H1 (cell line): ENCODE data around the gene TIMD4. TPM values are rescaled to one million over a fixed set of nuclear protein-coding genes. Genes with fewer than 3 reads are reported as not detected.

Source experiments
- CTCF ChIA-PET: fragments of 300-600 bp; sonication (Branson Sonifier 250); formaldehyde crosslinking; loops from one replicate; lab custom pipeline; 2021; ENCODE audit not compliant: partially characterized antibody; lab: Charles Lee
- POLR2A ChIA-PET: fragments of 300-600 bp; sonication (Branson Sonifier 250); formaldehyde crosslinking; loops from one replicate; lab custom pipeline; 2021; ENCODE audit warnings: inconsistent platforms; ENCODE audit not compliant: partially characterized antibody; lab: Charles Lee
- DNase-seq, 2 experiments: peaks; one replicate each; pipeline versions ENCODE4 v3.0.0 to v3.0.0-alpha.2; 2010 to 2022; ENCODE audit warnings: low spot score in 2 of 2, low read depth in 1 of 2, mixed read lengths in 1 of 2
- FAIRE-seq: peaks from 2 replicates; lab custom pipeline; 2011; peaks lifted over from hg19 to GRCh38; lab: Jason Lieb, UNC
- H2AFZ ChIP-seq: 2 replicates; pipeline ENCODE4 v1.8.1; 2012; ENCODE audit warnings: low read length, inconsistent platforms
- H2AK5ac ChIP-seq: 2 replicates; pipeline ENCODE4 v1.6.1; 2013; ENCODE audit warnings: low read depth, low read length
- H2BK120ac ChIP-seq: replicated peaks from 2 replicates; pipeline ENCODE3; 2013; ENCODE audit warnings: low read depth, low read length, inconsistent platforms
- H2BK12ac ChIP-seq: 2 replicates; pipeline ENCODE4 v1.6.1; 2013; ENCODE audit warnings: low read depth, low read length
- H2BK15ac ChIP-seq: 2 replicates; pipeline ENCODE4 v1.6.1; 2013; ENCODE audit warnings: low read length
- H2BK20ac ChIP-seq: 2 replicates; pipeline ENCODE4 v1.6.1; 2013; ENCODE audit warnings: low read length
- H2BK5ac ChIP-seq: 2 replicates; pipeline ENCODE4 v1.6.1; 2013; ENCODE audit warnings: low read depth, low read length
- H3K14ac ChIP-seq: 2 replicates; pipeline ENCODE4 v1.6.1; 2013; ENCODE audit warnings: inconsistent platforms; ENCODE audit not compliant: insufficient read length
- H3K18ac ChIP-seq: 2 replicates; pipeline ENCODE4 v1.6.1; 2013; ENCODE audit warnings: low read length; ENCODE audit errors: extremely low read depth
- H3K23ac ChIP-seq: 2 replicates; pipeline ENCODE4 v1.6.1; 2013; ENCODE audit warnings: inconsistent platforms; ENCODE audit not compliant: insufficient read length
- H3K23me2 ChIP-seq: 2 replicates; pipeline ENCODE4 v1.6.1; 2013; ENCODE audit warnings: low read depth, low read length
- H3K27ac ChIP-seq: 2 replicates; pipeline ENCODE4 v1.6.1; 2011; ENCODE audit warnings: low read depth, low read length, inconsistent platforms
- H3K27me3 ChIP-seq, 4 experiments: replicated peaks in 1 of 4; 1 replicate in 1 of 4; 2 replicates in 3 of 4; pipeline versions ENCODE4 v1.6.1 to v1.8.1; 2011 to 2013; ENCODE audit warnings: low read length in 3 of 4, mild to moderate bottlenecking in 3 of 4, inconsistent platforms in 2 of 4, mixed read lengths in 2 of 4, moderate library complexity in 1 of 4; ENCODE audit not compliant: control insufficient read depth in 3 of 4, insufficient read depth in 3 of 4; ENCODE audit errors: extremely low read depth in 1 of 4
- H3K36me3 ChIP-seq, 4 experiments: 2 replicates each; pipeline versions ENCODE4 v1.6.1 to v1.8.1; 2011 to 2013; ENCODE audit warnings: mild to moderate bottlenecking in 4 of 4, low read length in 3 of 4, moderate library complexity in 2 of 4, control low read depth in 1 of 4, inconsistent platforms in 1 of 4; ENCODE audit not compliant: insufficient read depth in 4 of 4, control insufficient read depth in 2 of 4
- H3K4ac ChIP-seq: replicated peaks from 2 replicates; pipeline ENCODE3; 2013; ENCODE audit warnings: low read length, low read depth, mixed read lengths, inconsistent platforms; ENCODE audit not compliant: insufficient read length
- H3K4me1 ChIP-seq, 4 experiments: replicated peaks in 1 of 4; 1 replicate in 1 of 4; 2 replicates in 3 of 4; pipeline versions ENCODE4 v1.6.1 to v1.8.1; 2011 to 2013; ENCODE audit warnings: low read length in 3 of 4, inconsistent platforms in 2 of 4, mixed read lengths in 1 of 4; ENCODE audit not compliant: insufficient read depth in 4 of 4, control insufficient read depth in 3 of 4
- H3K4me2 ChIP-seq, 2 experiments: 2 replicates each; pipeline versions ENCODE4 v1.6.1 to v1.8.1; 2011 to 2013; ENCODE audit warnings: low read depth in 2 of 2, low read length in 2 of 2, control low read depth in 1 of 2, inconsistent platforms in 1 of 2, mild to moderate bottlenecking in 1 of 2; ENCODE audit not compliant: insufficient read depth in 1 of 2
- H3K4me3 ChIP-seq, 4 experiments: fragments of 200-600, 300-600 bp in 1 of 4; sonication (generic), shearing (Covaris generic), sonication (Bioruptor Twin) in 1 of 4; 2 replicates each; pipeline versions ENCODE4 v1.5.1 to v1.8.1; 2011 to 2016; ENCODE audit warnings: low read length in 4 of 4, low read depth in 3 of 4, control low read depth in 2 of 4, inconsistent platforms in 2 of 4, mild to moderate bottlenecking in 2 of 4, mixed read lengths in 1 of 4, moderate library complexity in 1 of 4; ENCODE audit not compliant: insufficient read depth in 2 of 4; ENCODE audit errors: extremely low read depth in 1 of 4
- H3K56ac ChIP-seq: replicated peaks from 2 replicates; pipeline ENCODE3; 2013; ENCODE audit warnings: low read depth, mild to moderate bottlenecking, mixed read lengths, low read length, inconsistent platforms; ENCODE audit not compliant: insufficient read length
- H3K79me1 ChIP-seq: 2 replicates; pipeline ENCODE4 v1.6.1; 2013; ENCODE audit warnings: low read depth, low read length, control low read depth
- H3K79me2 ChIP-seq, 2 experiments: 2 replicates each; pipeline versions ENCODE4 v1.6.1 to v1.8.1; 2012 to 2013; ENCODE audit warnings: low read length in 2 of 2, mild to moderate bottlenecking in 2 of 2, inconsistent platforms in 1 of 2; ENCODE audit not compliant: insufficient read depth in 2 of 2, control insufficient read depth in 1 of 2
- H3K9ac ChIP-seq, 4 experiments: replicated peaks in 1 of 4; 1 replicate in 1 of 4; 2 replicates in 3 of 4; pipeline versions ENCODE4 v1.6.1 to v1.8.1; 2011 to 2013; ENCODE audit warnings: low read depth in 3 of 4, low read length in 3 of 4, control low read depth in 2 of 4, mild to moderate bottlenecking in 2 of 4, moderate library complexity in 2 of 4, inconsistent platforms in 1 of 4; ENCODE audit errors: extremely low read depth in 1 of 4
- H3K9me3 ChIP-seq, 2 experiments: 2 replicates each; pipeline versions ENCODE4 v1.6.1 to v1.8.1; 2012 to 2013; ENCODE audit warnings: mild to moderate bottlenecking in 2 of 2, moderate library complexity in 2 of 2, control low read depth in 1 of 2, inconsistent platforms in 1 of 2, low read depth in 1 of 2, low read length in 1 of 2, mixed read lengths in 1 of 2; ENCODE audit not compliant: insufficient read depth in 2 of 2
- H4K20me1 ChIP-seq, 2 experiments: replicated peaks in 1 of 2; 2 replicates each; pipeline versions ENCODE3 to v1.8.1; 2011 to 2013; ENCODE audit warnings: inconsistent platforms in 2 of 2, low read length in 2 of 2, mild to moderate bottlenecking in 1 of 2; ENCODE audit not compliant: insufficient read depth in 2 of 2, control insufficient read depth in 1 of 2
- H4K5ac ChIP-seq: 2 replicates; pipeline ENCODE4 v1.6.1; 2013; ENCODE audit warnings: low read length, low read depth, mixed read lengths, inconsistent platforms; ENCODE audit not compliant: insufficient read length
- H4K8ac ChIP-seq: 2 replicates; pipeline ENCODE4 v1.8.0; 2013; ENCODE audit warnings: mild to moderate bottlenecking, moderate library complexity, low read length, inconsistent platforms; ENCODE audit not compliant: insufficient read depth; ENCODE audit errors: extremely low read depth
- H4K91ac ChIP-seq: replicated peaks from 2 replicates; pipeline ENCODE3; 2013; ENCODE audit warnings: low read length, mixed read lengths, inconsistent platforms; ENCODE audit not compliant: insufficient read length
- CEBPB ChIP-seq: IDR thresholded peaks from 2 replicates; pipeline ENCODE4 v1.6.1; 2012; ENCODE audit warnings: low read depth, low read length
- KDM4A ChIP-seq: IDR thresholded peaks from one replicate; pipeline ENCODE4 v1.7.1; 2012; ENCODE audit warnings: low read depth, mild to moderate bottlenecking, moderate library complexity, low read length, inconsistent platforms; ENCODE audit not compliant: severe bottlenecking
- WGBS, 2 experiments: shearing (Covaris generic) in 1 of 2; methylation state at CpG; one replicate each; pipeline versions ENCODE4 v1.1.6 to v1.1.7; 2013 to 2015; ENCODE audit warnings: low lambda C conversion rate in 2 of 2, mixed read lengths in 2 of 2, inconsistent platforms in 1 of 2, low coverage in 1 of 2, missing lambda C conversion rate in 1 of 2; ENCODE audit not compliant: insufficient replicate concordance in 2 of 2, insufficient coverage in 1 of 2, insufficient read length in 1 of 2; ENCODE audit errors: extremely low coverage in 1 of 2, missing lambda C conversion rate in 1 of 2; 5-methylcytosine and 5-hydroxymethylcytosine counted together
- polyA plus RNA-seq, 7 experiments: library from polyadenylated mRNA; depleted of rRNA in 3 of 7; stranded (reverse) in 5 of 7; unstranded in 2 of 7; fragments of >200 nt in 5 of 7; fragments of 200-250 nt in 2 of 7; gene quantifications; 1 replicate in 5 of 7; 2 replicates in 1 of 7; 4 replicates in 1 of 7; pipeline versions ENCODE4 v1.2.1 to v1.2.3, GENCODE V29; 2011 to 2013; ENCODE audit warnings: missing spikeins in 2 of 7, mixed read lengths in 2 of 7
- total RNA-seq: library from RNA; stranded (reverse); fragmentation: NEBNext Ultra II Directional; extraction: Animal tissue kit (Norgen Biotek cat#: 25700); gene quantifications from 2 replicates; pipeline ENCODE4 v1.2.1, GENCODE V29; 2021

The TIMD4 gene
- total and polyA plus RNA-seq, 2 of the 8 experiments (the other 6 are each of a cell fraction or from before 2014, with no cell fraction given), result not detected

DNA sequence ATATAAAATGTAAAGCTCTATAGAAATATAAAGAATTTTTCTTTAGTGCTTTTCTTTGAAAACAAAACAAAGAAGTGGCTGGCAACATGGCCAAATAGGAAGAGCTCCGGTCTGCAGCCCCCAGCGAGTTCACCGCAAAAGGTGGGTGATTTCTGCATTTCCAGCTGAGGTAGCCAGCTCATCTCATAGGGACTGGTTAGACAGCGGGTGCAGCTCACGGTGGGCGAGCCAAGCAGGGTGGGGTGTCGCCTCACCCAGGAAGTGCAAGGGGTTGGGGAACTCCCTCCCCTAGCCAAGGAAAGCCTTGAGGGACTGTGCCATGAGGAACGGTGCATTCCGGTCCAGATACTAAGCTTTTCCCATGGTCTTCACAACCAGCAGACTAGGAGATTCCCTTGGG is 21.0 kb upstream of the TIMD4 start:
- Histone ChIP-seq H4K91ac (no peak overlapping the region), H3K4me1 (no peaks in the 10 kb centered on the region), H2BK12ac (no peak overlapping the region), H4K8ac (no peak overlapping the region), H3K79me2 (no peaks in the 10 kb centered on the region), H4K20me1 (no peaks in the 10 kb centered on the region), H2BK120ac (no peak overlapping the region), H3K56ac (no peak overlapping the region), H3K36me3 (no peaks in the 10 kb centered on the region), H3K4ac (no peak overlapping the region), H3K23ac (no peak overlapping the region), H2BK5ac (no peak overlapping the region), H4K5ac (no peak overlapping the region), H3K4me3 (no peak overlapping the region), H3K27ac (no peak overlapping the region), H3K23me2 (no peaks in the 10 kb centered on the region), H3K18ac (no peak overlapping the region), H2BK15ac (no peak overlapping the region), H3K9ac (no peak overlapping the region), H3K14ac (no peak overlapping the region), H3K4me2 (no peak overlapping the region), H3K9me3 (no peaks in the 10 kb centered on the region), H2AFZ (no peak overlapping the region), H3K27me3 (no peaks in the 10 kb centered on the region), H2AK5ac (no peak overlapping the region), H3K79me1 (no peaks in the 10 kb centered on the region), H2BK20ac (no peak overlapping the region)
- POLR2A ChIA-PET, result interaction anchor here (1.5 kb wide), 1 partner anchor 12 kb away, joined by 3 read pairs; no protein-coding TSS in a partner anchor
- 92% methylated on average over 7 of the region's 9 CpGs; no CpG with 5 or more reads in 1 of the 2 experiments for WGBS, 2 experiments
- TF ChIP-seq KDM4A (no peak), CEBPB (no peak)
- FAIRE-seq, result no peak
- CTCF ChIA-PET, result interaction anchor here (0.6 to 1.5 kb wide), 3 partner anchors 27 to 1407 kb away, joined by 3 to 4 read pairs (median 3); no protein-coding TSS in a partner anchor
- DNase-seq, result no peak
